Measurements from ENCODE around the gene GLI3.

GLI3 gene

GRCh38 chr7:42082144-42082543 is 154.9 kb downstream of the GLI3 start:
- DNase-seq (ENCODE audit: low read depth, low spot score): no peak

GRCh38 chr7:42081671-42082070 is 155.3 kb downstream of the GLI3 start:
- no peak for DNase-seq (ENCODE audit: low read depth, low spot score)

GRCh38 chr7:42080841-42081586 is 156.0 kb downstream of the GLI3 start:
- DNase-seq (ENCODE audit: low read depth, low spot score): no peak

- no peak for DNase-seq (ENCODE audit: low read depth, low spot score)
Observed at GRCh38 chr7:42077271-42078135, 159.5 kb downstream of the GLI3 start.

GRCh38 chr7:42076870-42077269 is 160.1 kb downstream of the GLI3 start:
- no peak for DNase-seq (ENCODE audit: low read depth, low spot score)

- DNase-seq (ENCODE audit: low read depth, low spot score): no peak
Observed at GRCh38 chr7:42075418-42075817, 161.6 kb downstream of the GLI3 start.

- DNase-seq (ENCODE audit: low read depth, low spot score): no peak
Observed at GRCh38 chr7:42074076-42074475, 162.9 kb downstream of the GLI3 start.

- DNase-seq (ENCODE audit: low read depth, low spot score): no peak
Observed at GRCh38 chr7:42071372-42072261, 165.4 kb downstream of the GLI3 start.

- no peak for DNase-seq (ENCODE audit: low read depth, low spot score)
Observed at GRCh38 chr7:42070068-42070467, 166.9 kb downstream of the GLI3 start.

GRCh38 chr7:42069590-42069989 is 167.4 kb downstream of the GLI3 start:
- DNase-seq (ENCODE audit: low read depth, low spot score): no peak

- DNase-seq (ENCODE audit: low read depth, low spot score): no peak
Observed at GRCh38 chr7:42068554-42069280, 168.3 kb downstream of the GLI3 start.

- no peak for DNase-seq (ENCODE audit: low read depth, low spot score)
Observed at GRCh38 chr7:42065942-42066341, 171.1 kb downstream of the GLI3 start.

- DNase-seq (ENCODE audit: low read depth, low spot score): no peak
Observed at GRCh38 chr7:42065015-42065414, 172.0 kb downstream of the GLI3 start.

GRCh38 chr7:42064534-42064933 is 172.5 kb downstream of the GLI3 start:
- DNase-seq (ENCODE audit: low read depth, low spot score): no peak

GRCh38 chr7:42059275-42059674 is 177.7 kb downstream of the GLI3 start:
- DNase-seq (ENCODE audit: low read depth, low spot score): no peak

- no peak for DNase-seq (ENCODE audit: low read depth, low spot score)
Observed at GRCh38 chr7:42057331-42057730, 179.7 kb downstream of the GLI3 start.

- DNase-seq (ENCODE audit: low read depth, low spot score): no peak
Observed at GRCh38 chr7:42055171-42055570, 181.8 kb downstream of the GLI3 start.

- DNase-seq (ENCODE audit: low read depth, low spot score): no peak
Observed at GRCh38 chr7:42053834-42054233, 183.2 kb downstream of the GLI3 start.

- no peak for DNase-seq (ENCODE audit: low read depth, low spot score)
Observed at GRCh38 chr7:42049761-42050160, 187.2 kb downstream of the GLI3 start.

GRCh38 chr7:42046483-42046882 is 190.5 kb downstream of the GLI3 start:
- no peak for DNase-seq (ENCODE audit: low read depth, low spot score)

- DNase-seq (ENCODE audit: low read depth, low spot score): no peak
Observed at GRCh38 chr7:42045961-42046360, 191.0 kb downstream of the GLI3 start.
